Gastroesophageal sphincter (tissue), 4 donors: Measurements from ENCODE around the gene ST3GAL2. TPM values are rescaled to one million over a fixed set of nuclear protein-coding genes. Genes with fewer than 3 reads are reported as not detected.

Experiments
- ATAC-seq: fragments of 150-250 bp; one replicate; pipeline ENCODE4 v1.9.1; 2016; ENCODE audit warnings: mild to moderate bottlenecking, moderate library complexity
- H3K27ac ChIP-seq, 4 donors: fragments of 200-600 bp; sonication (generic) in 3 of 4; 1 replicate in 3 of 4; 2 replicates in 1 of 4; pipeline ENCODE4 v1.5.1; 2016 to 2019
- H3K27me3 ChIP-seq: fragments of 200-600 bp; sonication (generic); one replicate; pipeline ENCODE4 v1.5.1; 2019
- H3K36me3 ChIP-seq, 2 donors: fragments of 200-600 bp; sonication (generic); one replicate each; pipeline ENCODE4 v1.5.1; 2019; ENCODE audit warnings: control low read depth in 1 of 2
- H3K4me1 ChIP-seq, 3 donors: fragments of 200-600 bp; sonication (generic); 1 replicate in 2 of 3; 2 replicates in 1 of 3; pipeline ENCODE4 v1.5.1; 2016 to 2019; ENCODE audit warnings: control low read depth in 2 of 3
- H3K4me3 ChIP-seq, 2 donors: fragments of 200-600 bp; sonication (generic); one replicate each; pipeline ENCODE4 v1.5.1; 2019; ENCODE audit warnings: mild to moderate bottlenecking in 1 of 2, moderate library complexity in 1 of 2
- H3K9me3 ChIP-seq, 3 donors: fragments of 200-600 bp; sonication (generic); one replicate each; pipeline ENCODE4 v1.5.1; 2017 to 2019; ENCODE audit warnings: control low read depth in 2 of 3
- EP300 ChIP-seq: sonication (generic); formaldehyde crosslinking; IDR thresholded peaks from one replicate; pipeline ENCODE4 v1.6.1; 2017; ENCODE audit warnings: antibody characterized with exemption, mild to moderate bottlenecking
- POLR2A ChIP-seq, 2 donors: fragments of 450-650 bp; IDR thresholded peaks; one replicate each; pipeline ENCODE4 v1.6.1; 2017; ENCODE audit warnings: antibody characterized with exemption in 2 of 2, mild to moderate bottlenecking in 2 of 2, moderate library complexity in 1 of 2
- POLR2AphosphoS5 ChIP-seq: sonication (generic); formaldehyde crosslinking; IDR thresholded peaks from one replicate; pipeline ENCODE4 v1.6.1; 2017; ENCODE audit warnings: antibody characterized with exemption
- WGBS, 2 donors: methylation state at CpG; one replicate each; pipeline ENCODE4 v1.1.5; 2018; ENCODE audit warnings: low coverage in 1 of 2; 5-methylcytosine and 5-hydroxymethylcytosine counted together
- total RNA-seq, 4 donors: library from RNA; depleted of rRNA; stranded (reverse); fragments of >200 nt; gene quantifications; one replicate each; pipeline ENCODE4 v1.1.0, GENCODE V29; 2016
- TF ChIP-seq, protein P1 (sequence below), 4 experiments: fragments of 200-600 bp in 2 of 4; fragments of 450-650 bp in 2 of 4; sonication (generic) in 1 of 4; IDR thresholded peaks; one replicate each; pipeline ENCODE4 v1.5.1; 2017 to 2019; ENCODE audit warnings: antibody characterized with exemption in 4 of 4, mild to moderate bottlenecking in 2 of 4, moderate library complexity in 2 of 4

ST3GAL2 gene
- total RNA-seq, 4 donors from 2014 or later: 17.6 to 35.6 (median 24.8) TPM

DNA sequence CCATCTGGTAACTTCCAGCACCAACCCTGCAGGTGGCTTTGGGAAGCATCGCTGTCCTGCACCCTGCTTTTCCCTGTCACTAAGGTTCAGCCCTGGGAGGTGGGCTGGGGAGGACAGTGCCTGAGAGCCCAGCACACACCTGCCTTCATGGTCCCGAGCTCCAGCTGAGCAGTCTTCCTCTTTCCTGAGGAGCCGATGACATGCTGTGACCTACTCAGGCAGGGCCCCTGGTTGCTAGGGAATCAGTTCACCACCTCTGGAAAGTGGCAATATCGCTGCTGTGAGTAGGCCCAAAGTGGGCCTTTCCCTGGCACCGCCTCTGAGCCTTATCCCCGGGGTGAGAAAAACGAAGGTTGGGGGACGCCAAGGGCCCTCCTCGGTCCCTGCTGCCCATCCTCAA lies 17.9 kb downstream of the ST3GAL2 start:
- TF ChIP-seq, protein P1, sequence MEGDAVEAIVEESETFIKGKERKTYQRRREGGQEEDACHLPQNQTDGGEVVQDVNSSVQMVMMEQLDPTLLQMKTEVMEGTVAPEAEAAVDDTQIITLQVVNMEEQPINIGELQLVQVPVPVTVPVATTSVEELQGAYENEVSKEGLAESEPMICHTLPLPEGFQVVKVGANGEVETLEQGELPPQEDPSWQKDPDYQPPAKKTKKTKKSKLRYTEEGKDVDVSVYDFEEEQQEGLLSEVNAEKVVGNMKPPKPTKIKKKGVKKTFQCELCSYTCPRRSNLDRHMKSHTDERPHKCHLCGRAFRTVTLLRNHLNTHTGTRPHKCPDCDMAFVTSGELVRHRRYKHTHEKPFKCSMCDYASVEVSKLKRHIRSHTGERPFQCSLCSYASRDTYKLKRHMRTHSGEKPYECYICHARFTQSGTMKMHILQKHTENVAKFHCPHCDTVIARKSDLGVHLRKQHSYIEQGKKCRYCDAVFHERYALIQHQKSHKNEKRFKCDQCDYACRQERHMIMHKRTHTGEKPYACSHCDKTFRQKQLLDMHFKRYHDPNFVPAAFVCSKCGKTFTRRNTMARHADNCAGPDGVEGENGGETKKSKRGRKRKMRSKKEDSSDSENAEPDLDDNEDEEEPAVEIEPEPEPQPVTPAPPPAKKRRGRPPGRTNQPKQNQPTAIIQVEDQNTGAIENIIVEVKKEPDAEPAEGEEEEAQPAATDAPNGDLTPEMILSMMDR (IDR thresholded peaks at IDR 0.05): no peak
- TF ChIP-seq POLR2AphosphoS5 (no peak), EP300 (no peak), POLR2A (IDR thresholded peaks at IDR 0.05) (no peak)
- no peaks in the 10 kb centered on the region for H3K27me3 ChIP-seq
- no peak overlapping the region for H3K4me3 ChIP-seq
- H3K36me3 ChIP-seq: peaks cover 0 to 10% of the 10 kb centered on the region in 2 donors
- ATAC-seq: no peak
- H3K9me3 ChIP-seq: no peaks in the 10 kb centered on the region
- WGBS, 2 donors: 80 to 100% methylated on average over 1 to 3 of the region's 9 CpGs
- peak overlapping the region in 1 of 4 donors; percentile 7 for H3K27ac ChIP-seq
- peaks cover 0 to 63% (median 0%) of the 10 kb centered on the region in 3 donors for H3K4me1 ChIP-seq

DNA sequence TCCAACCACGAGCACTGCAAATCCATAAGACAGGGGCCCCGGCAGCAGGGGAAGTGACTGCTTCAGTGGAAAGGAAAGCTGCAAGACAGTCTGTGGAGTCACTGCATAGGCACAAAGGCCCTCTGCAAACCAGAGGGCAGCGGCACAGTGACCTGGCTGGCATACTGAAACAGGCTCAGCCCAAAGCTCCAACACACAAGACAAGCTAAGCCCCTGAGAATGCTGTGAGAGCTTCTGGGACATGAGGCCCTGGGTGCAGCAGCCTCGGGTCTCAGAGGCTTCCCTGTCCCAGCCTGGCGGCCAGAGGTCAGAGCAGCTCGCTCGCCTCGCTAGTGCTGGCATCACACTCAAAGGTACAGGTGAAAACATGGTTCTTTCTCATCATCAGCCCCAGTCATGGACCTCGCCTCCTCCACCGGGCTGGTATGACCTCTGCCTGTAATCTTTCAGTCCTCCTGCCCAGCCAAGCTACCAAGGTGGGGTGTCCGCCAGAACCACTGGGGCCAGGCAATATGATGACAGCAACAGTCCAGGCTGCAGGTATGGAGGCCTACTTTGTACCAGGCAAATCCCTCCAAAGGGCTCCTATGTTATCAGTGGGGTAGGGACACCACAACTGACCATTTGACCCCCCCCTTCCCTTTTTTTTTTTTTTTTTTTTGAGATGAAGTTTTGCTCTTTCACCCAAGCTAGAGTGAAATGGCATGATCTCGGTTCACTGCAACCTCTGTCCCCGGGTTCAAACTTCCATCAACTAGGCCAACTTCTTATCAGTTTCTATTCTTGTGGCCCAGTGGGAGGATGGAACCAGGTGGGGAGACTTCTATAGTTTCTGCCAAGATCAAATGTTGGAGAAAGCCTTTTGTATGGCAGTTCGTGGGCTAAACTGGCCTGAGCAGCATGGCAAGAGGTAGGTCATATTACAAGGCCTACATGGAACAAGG lies 19.2 kb downstream of the ST3GAL2 start:
- TF ChIP-seq POLR2A (IDR thresholded peaks at IDR 0.05) (no peak), EP300 (no peak), POLR2AphosphoS5 (no peak)
- TF ChIP-seq, protein P1 (IDR thresholded peaks at IDR 0.05): no peak
- H3K4me3 ChIP-seq: no peak overlapping the region
- peaks cover 0 to 63% (median 0%) of the 10 kb centered on the region in 3 donors for H3K4me1 ChIP-seq
- WGBS, 2 donors: no CpG with 5 or more reads among the region's 14 CpGs
- ATAC-seq: no peak
- no peaks in the 10 kb centered on the region for H3K27me3 ChIP-seq
- no peaks in the 10 kb centered on the region for H3K9me3 ChIP-seq
- H3K36me3 ChIP-seq: peaks cover 0 to 6% of the 10 kb centered on the region in 2 donors
- no peak overlapping the region for H3K27ac ChIP-seq

DNA sequence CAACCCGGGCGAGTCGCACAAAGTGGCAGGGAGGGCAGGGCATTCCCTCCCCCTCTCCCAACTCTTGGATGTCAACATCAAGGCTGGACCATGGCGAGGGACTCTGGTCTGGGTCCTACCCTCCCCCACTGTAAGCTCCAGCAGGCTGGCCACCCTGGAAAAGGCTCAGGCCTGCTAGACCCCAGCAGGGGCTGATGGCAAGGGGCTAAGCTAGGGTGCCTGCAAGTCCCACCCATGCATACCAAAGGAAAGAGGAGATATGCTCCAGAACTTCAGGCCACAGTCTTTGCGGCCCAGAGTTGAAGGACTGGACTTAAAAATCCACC lies 19.9 kb downstream of the ST3GAL2 start:
- WGBS, 2 donors: 50% methylated on average over 5 of the region's 5 CpGs; no CpG with 5 or more reads in 1 of the 2 donors
- Histone ChIP-seq H3K27me3 (no peaks in the 10 kb centered on the region), H3K36me3 (peaks cover 0 to 4% of the 10 kb centered on the region in 2 donors), H3K4me1 (peaks cover 0 to 69% (median 0%) of the 10 kb centered on the region in 3 donors), H3K27ac (no peak overlapping the region), H3K9me3 (no peaks in the 10 kb centered on the region), H3K4me3 (no peak overlapping the region)
- no peak for ATAC-seq
- no peak for TF ChIP-seq POLR2A (IDR thresholded peaks at IDR 0.05)
- TF ChIP-seq, protein P1 (IDR thresholded peaks at IDR 0.05): no peak

DNA sequence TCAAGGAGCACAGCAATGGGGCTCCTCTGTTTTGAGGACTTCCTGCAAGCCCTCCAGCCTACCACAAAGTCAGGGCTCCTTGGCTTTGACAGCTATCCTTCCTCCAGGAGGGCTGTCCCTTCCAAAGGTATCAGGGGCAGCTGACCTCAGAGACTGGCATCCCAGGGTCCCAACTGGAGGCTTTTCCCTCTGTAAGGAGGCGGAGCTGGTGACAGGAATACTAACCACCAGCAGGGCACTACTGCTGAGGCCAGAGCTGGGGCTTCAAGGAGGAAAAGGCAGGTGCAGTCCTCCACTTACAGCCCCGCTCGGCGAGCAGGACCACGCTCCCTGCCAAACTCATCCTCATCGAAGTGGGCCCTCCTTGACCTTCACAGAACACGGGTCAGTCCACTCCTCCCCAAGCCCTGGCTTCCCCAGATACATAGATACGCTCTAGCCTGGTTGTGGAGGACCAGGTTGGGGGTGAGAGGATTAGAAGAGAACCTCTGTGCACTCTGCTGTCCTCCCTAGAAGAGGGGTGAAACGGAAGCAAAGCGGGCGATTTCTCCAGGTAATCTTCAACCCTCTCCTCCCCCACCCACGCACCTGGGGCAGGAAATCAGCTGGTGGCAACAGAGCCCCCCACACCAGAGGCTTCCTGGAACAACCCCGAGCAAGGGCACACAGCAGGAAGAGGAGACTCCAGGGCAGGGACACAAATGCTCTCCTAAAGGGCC lies 20.5 kb downstream of the ST3GAL2 start:
- ATAC-seq: no peak
- Histone ChIP-seq H3K36me3 (peaks cover 0 to 4% of the 10 kb centered on the region in 2 donors), H3K27ac (no peak overlapping the region), H3K4me1 (peaks cover 0 to 66% (median 0%) of the 10 kb centered on the region in 3 donors), H3K9me3 (no peaks in the 10 kb centered on the region), H3K27me3 (no peaks in the 10 kb centered on the region), H3K4me3 (no peak overlapping the region)
- TF ChIP-seq, protein P1 (IDR thresholded peaks at IDR 0.05): no peak
- TF ChIP-seq EP300 (no peak), POLR2AphosphoS5 (no peak), POLR2A (IDR thresholded peaks at IDR 0.05) (no peak)
- WGBS, 2 donors: 100% methylated on average over 1 of the region's 13 CpGs; no CpG with 5 or more reads in 1 of the 2 donors
